DOHH2 (cell line): ENCODE results near the gene ITGAE.

Source experiments
- H3F3A ChIP-seq: fragments of 200-600 bp; sonication (generic), shearing (Covaris generic); 2 replicates; pipeline ENCODE4 v1.6.0; 2016; ENCODE audit warnings: antibody characterized with exemption, mild to moderate bottlenecking; ENCODE audit not compliant: control insufficient read depth, insufficient read depth
- H3K27ac ChIP-seq: fragments of 200-600 bp; sonication (generic); 2 replicates; pipeline ENCODE4 v1.5.1; 2014; ENCODE audit warnings: low read depth, mild to moderate bottlenecking, low read length, moderate library complexity
- H3K27me3 ChIP-seq: fragments of 200-600 bp; sonication (generic); 2 replicates; pipeline ENCODE4 v1.6.1; 2014; ENCODE audit warnings: mild to moderate bottlenecking, low read length, mixed read lengths; ENCODE audit not compliant: control insufficient read depth
- H3K36me3 ChIP-seq: fragments of 200-600 bp; sonication (generic); 2 replicates; pipeline ENCODE4 v1.6.1; 2014; ENCODE audit warnings: mild to moderate bottlenecking, low read length, moderate library complexity, mixed read lengths; ENCODE audit not compliant: control insufficient read depth
- H3K4me1 ChIP-seq: fragments of 200-600 bp; sonication (generic); 2 replicates; pipeline ENCODE4 v1.6.1; 2014; ENCODE audit warnings: mild to moderate bottlenecking, low read length, mixed read lengths; ENCODE audit not compliant: control insufficient read depth
- H3K4me2 ChIP-seq: fragments of 200-600 bp; sonication (generic); 2 replicates; pipeline ENCODE4 v1.6.0; 2014; ENCODE audit warnings: mild to moderate bottlenecking, low read length, moderate library complexity
- H3K4me3 ChIP-seq: fragments of 200-600 bp; sonication (generic); 2 replicates; pipeline ENCODE4 v1.5.1; 2014; ENCODE audit warnings: mild to moderate bottlenecking, low read length, mixed read lengths
- H3K79me2 ChIP-seq: fragments of 200-600 bp; sonication (generic); 2 replicates; pipeline ENCODE4 v1.6.1; 2014; ENCODE audit warnings: mild to moderate bottlenecking, low read length, mixed read lengths; ENCODE audit not compliant: control insufficient read depth
- H3K9me2 ChIP-seq: fragments of 200-600 bp; sonication (generic); replicated peaks from 2 replicates; pipeline ENCODE4 v1.6.1; 2014; ENCODE audit warnings: mild to moderate bottlenecking, low read length, mixed read lengths; ENCODE audit not compliant: control insufficient read depth
- H3K9me3 ChIP-seq: fragments of 200-600 bp; sonication (generic); 2 replicates; pipeline ENCODE4 v1.6.1; 2014; ENCODE audit warnings: antibody characterized with exemption, low read length, mixed read lengths; ENCODE audit not compliant: control insufficient read depth, insufficient read depth
- H4K20me1 ChIP-seq: fragments of 200-600 bp; sonication (generic); 2 replicates; pipeline ENCODE4 v1.6.0; 2014; ENCODE audit warnings: low read depth, mild to moderate bottlenecking, antibody characterized with exemption, low read length, moderate library complexity; ENCODE audit not compliant: control insufficient read depth, insufficient read depth
- CTCF ChIP-seq: fragments of 200-600 bp; sonication (generic); IDR thresholded peaks from one replicate; pipeline ENCODE4 v1.5.1; 2014; ENCODE audit warnings: antibody characterized with exemption, mild to moderate bottlenecking, low read depth, low read length; ENCODE audit not compliant: poor library complexity, severe bottlenecking
- EZH2phosphoT487 ChIP-seq: fragments of 200-600 bp; sonication (generic); IDR thresholded peaks from 2 replicates; pipeline ENCODE4 v1.6.1; 2017; ENCODE audit warnings: borderline replicate concordance, mild to moderate bottlenecking, antibody characterized with exemption, low read length, moderate library complexity, mixed read lengths

The ITGAE gene

GRCh38 chr17:3669548-3669947, 131.4 kb downstream of the ITGAE start:
- H3K27ac ChIP-seq: peak overlapping the region; percentile 33; the same call in 1 of the 2 replicates
- H3K4me3 ChIP-seq: peak overlapping the region; percentile 94
- no peaks in the 10 kb centered on the region for H3K9me2 ChIP-seq
- H3K36me3 ChIP-seq: peaks cover 37% of the 10 kb centered on the region
- H3K4me2 ChIP-seq: peak overlapping the region; percentile 84
- H3K9me3 ChIP-seq: no peaks in the 10 kb centered on the region
- H4K20me1 ChIP-seq: peaks cover 4% of the 10 kb centered on the region; the same call in 1 of the 2 replicates
- H3K4me1 ChIP-seq: peaks cover 19% of the 10 kb centered on the region
- H3K79me2 ChIP-seq: peaks cover 45% of the 10 kb centered on the region
- TF ChIP-seq EZH2phosphoT487: no peak
- TF ChIP-seq CTCF: no peak
- no peaks in the 10 kb centered on the region for H3K27me3 ChIP-seq
- peaks cover 16% of the 10 kb centered on the region for H3F3A ChIP-seq

- TF ChIP-seq EZH2phosphoT487 (no peak), CTCF (no peak)
Observed at GRCh38 chr17:3669085-3669347, 132.0 kb downstream of the ITGAE start.

GRCh38 chr17:3668279-3669084, 132.5 kb downstream of the ITGAE start, which contains the start of the genes EMC6 and TAX1BP3:
TSS of gene EMC6 (plus strand) at chr17:3668812. CDS start at chr17:3669147, 335 bp downstream.
TSS of gene TAX1BP3 (minus strand) at chr17:3668578. CDS start at chr17:3668526, 52 bp downstream.
- H3K4me1 ChIP-seq: peaks cover 19% of the 10 kb centered on the region
- H3K4me3 ChIP-seq: peak within 1 kb of the TSS; percentile 94
- H3K9me3 ChIP-seq: no peaks in the 10 kb centered on the region
- no peaks in the 10 kb centered on the region for H3K9me2 ChIP-seq
- H3K79me2 ChIP-seq: peaks cover 45% of the 10 kb centered on the region
- H3K27me3 ChIP-seq: no peaks in the 10 kb centered on the region
- peaks cover 35% of the 10 kb centered on the region for H3K36me3 ChIP-seq
- peaks cover 16% of the 10 kb centered on the region for H3F3A ChIP-seq
- peak within 1 kb of the TSS; percentile 84 for H3K4me2 ChIP-seq
- no peak for TF ChIP-seq CTCF
- no peak for TF ChIP-seq EZH2phosphoT487
- peaks cover 4% of the 10 kb centered on the region; the same call in 1 of the 2 replicates for H4K20me1 ChIP-seq
- peak within 1 kb of the TSS; percentile 33 for H3K27ac ChIP-seq

More at GRCh38 chr17:3669085-3669347, 132.0 kb downstream of the ITGAE start:
- no peaks in the 10 kb centered on the region for H3K9me2 ChIP-seq
- peak overlapping the region; percentile 94 for H3K4me3 ChIP-seq
- peak overlapping the region; percentile 33 for H3K27ac ChIP-seq
- peak overlapping the region; percentile 84 for H3K4me2 ChIP-seq
- no peaks in the 10 kb centered on the region for H3K27me3 ChIP-seq
- H3K9me3 ChIP-seq: no peaks in the 10 kb centered on the region
- H3K79me2 ChIP-seq: peaks cover 45% of the 10 kb centered on the region
- H3K4me1 ChIP-seq: peaks cover 19% of the 10 kb centered on the region
- H3K36me3 ChIP-seq: peaks cover 37% of the 10 kb centered on the region
- peaks cover 4% of the 10 kb centered on the region; the same call in 1 of the 2 replicates for H4K20me1 ChIP-seq
- H3F3A ChIP-seq: peaks cover 16% of the 10 kb centered on the region
